ENCODE data around the gene RHBDF1.

DNA sequence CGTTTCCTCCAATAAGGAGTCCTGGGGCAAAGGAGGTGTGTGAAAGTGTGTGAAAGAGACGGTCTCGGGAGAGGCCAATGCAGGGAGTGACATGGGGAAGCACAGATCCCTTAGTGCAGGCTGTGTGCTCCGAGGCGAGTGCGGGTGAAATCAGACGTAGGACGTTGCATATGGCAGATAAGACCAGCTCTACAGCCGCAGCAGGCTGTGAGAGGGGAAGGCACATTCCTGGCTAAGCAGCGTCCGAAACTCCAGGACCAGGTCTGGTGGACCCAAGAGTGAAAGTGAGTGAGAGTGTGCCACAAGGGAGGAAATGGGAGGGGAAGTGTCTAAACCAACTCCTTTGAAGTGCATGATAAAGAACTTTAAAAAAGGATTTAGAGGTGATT is 30.4 kb downstream of the RHBDF1 start:
- no peak for TF ChIP-seq POLR2A (IDR thresholded peaks at IDR 0.05)
- no peak for TF ChIP-seq POLR2AphosphoS5 (IDR thresholded peaks at IDR 0.05; ENCODE audit: insufficient read depth in 1 of 2, low read depth in 1 of 2)
